HEK293 (cell line): ENCODE results near the gene PRTN3.
A peak's percentile ranks its signal among the peaks of the same experiment; 100 is the strongest.

Experiments
- CTCF ChIA-PET: fragments of 350-600 bp; formaldehyde crosslinking; extraction: SDS; loops from one replicate; lab custom pipeline; 2021; ENCODE audit warnings: antibody characterized with exemption; lab: Yijun Ruan, JAX
- POLR2A ChIA-PET: fragments of 300-600 bp; formaldehyde crosslinking; extraction: SDS; loops from one replicate; lab custom pipeline; 2020; ENCODE audit warnings: antibody characterized with exemption, inconsistent platforms; lab: Yijun Ruan, JAX
- H3K27ac ChIP-seq: fragments of 200-500 bp; sonication (Bioruptor generic); 2 replicates; pipeline ENCODE4 v1.5.1; 2014; ENCODE audit warnings: low read depth, low read length, control low read depth, inconsistent platforms; ENCODE audit errors: extremely low read depth
- H3K36me3 ChIP-seq, 2 experiments: fragments of 200-500 bp in 1 of 2; sonication (Bioruptor generic) in 1 of 2; 1 replicate in 1 of 2; 2 replicates in 1 of 2; pipeline ENCODE4 v1.5.1; 2014 to 2017; ENCODE audit warnings: inconsistent platforms in 2 of 2, low read length in 2 of 2; ENCODE audit not compliant: control insufficient read depth in 2 of 2, insufficient read depth in 1 of 2
- H3K4me1 ChIP-seq: fragments of 200-500 bp; sonication (Bioruptor generic); 2 replicates; pipeline ENCODE4 v1.5.1; 2014; ENCODE audit warnings: mild to moderate bottlenecking, low read length, inconsistent platforms; ENCODE audit not compliant: control insufficient read depth, insufficient read depth
- H3K4me3 ChIP-seq: 2 replicates; pipeline ENCODE4 v1.5.1; 2011; ENCODE audit warnings: low read depth, mild to moderate bottlenecking, control low read depth, low read length, moderate library complexity
- H3K9me3 ChIP-seq: fragments of 200-500 bp; sonication (Bioruptor generic); 2 replicates; pipeline ENCODE4 v1.5.1; 2014; ENCODE audit warnings: low read depth, low read length, inconsistent platforms; ENCODE audit not compliant: control insufficient read depth, insufficient read depth
- BCL11A ChIP-seq: fragments of 450-650 bp; formaldehyde crosslinking; IDR thresholded peaks from 2 replicates; pipeline ENCODE4 v1.5.1; 2016; ENCODE audit warnings: low read depth, missing biosample characterization, missing genetic modification characterization
- EGR2 ChIP-seq: fragments of 450-650 bp; formaldehyde crosslinking; IDR thresholded peaks from 2 replicates; pipeline ENCODE4 v1.5.1; 2016; ENCODE audit warnings: low read depth, missing biosample characterization, missing genetic modification characterization
- GLIS1 ChIP-seq: fragments of 450-650 bp; formaldehyde crosslinking; IDR thresholded peaks from 2 replicates; pipeline ENCODE4 v1.5.1; 2016; ENCODE audit warnings: missing biosample characterization, missing genetic modification characterization
- HIC1 ChIP-seq: fragments of 450-650 bp; formaldehyde crosslinking; IDR thresholded peaks from 2 replicates; pipeline ENCODE4 v1.5.1; 2016; ENCODE audit warnings: missing biosample characterization, missing genetic modification characterization
- HOXC10 ChIP-seq: sonication (generic); formaldehyde crosslinking; IDR thresholded peaks from 2 replicates; pipeline ENCODE4 v1.8.1; 2023; ENCODE audit warnings: mild to moderate bottlenecking, missing genetic modification reagents
- PATZ1 ChIP-seq: fragments of 450-650 bp; formaldehyde crosslinking; IDR thresholded peaks from 2 replicates; pipeline ENCODE4 v1.5.1; 2016; ENCODE audit warnings: missing biosample characterization, missing genetic modification characterization
- SP2 ChIP-seq: fragments of 450-650 bp; formaldehyde crosslinking; IDR thresholded peaks from 2 replicates; pipeline ENCODE4 v1.5.1; 2016; ENCODE audit warnings: missing biosample characterization, missing genetic modification characterization
- TCF7L2 ChIP-seq: IDR thresholded peaks from 2 replicates; pipeline ENCODE4 v1.6.1; 2011; ENCODE audit warnings: low read depth, mild to moderate bottlenecking, inconsistent platforms, low read length, moderate library complexity, borderline replicate concordance
- WT1 ChIP-seq: fragments of 450-650 bp; formaldehyde crosslinking; IDR thresholded peaks from 2 replicates; pipeline ENCODE4 v1.5.1; 2016; ENCODE audit warnings: missing biosample characterization, missing genetic modification characterization
- ZBTB1 ChIP-seq: fragments of 450-650 bp; formaldehyde crosslinking; IDR thresholded peaks from 2 replicates; pipeline ENCODE4 v1.5.1; 2016; ENCODE audit warnings: missing biosample characterization, missing genetic modification characterization
- ZFHX2 ChIP-seq: fragments of 450-650 bp; formaldehyde crosslinking; conservative IDR thresholded peaks from 2 replicates; pipeline ENCODE4 v1.5.1; 2016; ENCODE audit warnings: missing biosample characterization, missing genetic modification characterization
- ZNF132 ChIP-seq: fragments of 450-650 bp; formaldehyde crosslinking; IDR thresholded peaks from 2 replicates; pipeline ENCODE4 v1.5.1; 2017; ENCODE audit warnings: missing biosample characterization, missing genetic modification characterization, borderline replicate concordance
- ZNF239 ChIP-seq: fragments of 450-650 bp; formaldehyde crosslinking; IDR thresholded peaks from 2 replicates; pipeline ENCODE4 v1.5.1; 2016; ENCODE audit warnings: missing biosample characterization, missing genetic modification characterization
- ZNF501 ChIP-seq: fragments of 450-650 bp; formaldehyde crosslinking; IDR thresholded peaks from 2 replicates; pipeline ENCODE4 v1.5.1; 2016; ENCODE audit warnings: missing biosample characterization, missing genetic modification characterization
- ZNF600 ChIP-seq: fragments of 450-650 bp; formaldehyde crosslinking; IDR thresholded peaks from 2 replicates; pipeline ENCODE4 v1.5.1; 2016; ENCODE audit warnings: missing biosample characterization, missing genetic modification characterization
- ZNF629 ChIP-seq: fragments of 450-650 bp; formaldehyde crosslinking; IDR thresholded peaks from 2 replicates; pipeline ENCODE4 v1.5.1; 2017; ENCODE audit warnings: missing biosample characterization, missing genetic modification characterization
- ZNF747 ChIP-seq: fragments of 450-650 bp; formaldehyde crosslinking; IDR thresholded peaks from 2 replicates; pipeline ENCODE4 v1.5.1; 2016; ENCODE audit warnings: missing biosample characterization, missing genetic modification characterization

Gene PRTN3

GRCh38 chr19:807627-808422 lies 33.0 kb upstream of the PRTN3 start:
- no peak for TF ChIP-seq BCL11A (tag by site-specific recombination)
- TF ChIP-seq HIC1 (tag by site-specific recombination): peak; percentile 32; the same call in 1 of the 2 replicates
- peak overlapping the region; percentile 37; the same call in 1 of the 2 replicates for H3K27ac ChIP-seq
- H3K9me3 ChIP-seq: no peaks in the 10 kb centered on the region
- POLR2A ChIA-PET: interaction anchor here (0.6 kb wide), 1 partner anchor 11 kb away, joined by 3 read pairs; no protein-coding TSS in a partner anchor
- H3K4me3 ChIP-seq: no peak overlapping the region
- CTCF ChIA-PET: interaction anchor here (2.2 kb wide), 1 partner anchor 9 kb away, joined by 5 read pairs; no protein-coding TSS in a partner anchor
- peaks cover 25 to 95% of the 10 kb centered on the region in 2 experiments; a peak in 2 of 3 replicates for H3K36me3 ChIP-seq
- no peaks in the 10 kb centered on the region for H3K4me1 ChIP-seq

- Histone ChIP-seq H3K4me3 (no peak overlapping the region), H3K4me1 (no peaks in the 10 kb centered on the region), H3K36me3 (peaks cover 25 to 94% of the 10 kb centered on the region in 2 experiments; a peak in 2 of 3 replicates), H3K27ac (no peak overlapping the region), H3K9me3 (no peaks in the 10 kb centered on the region)
- POLR2A ChIA-PET: no interaction called here
- TF ChIP-seq WT1 (tag by site-specific recombination): no peak
- TF ChIP-seq SP2 (tag by site-specific recombination): no peak
- TF ChIP-seq ZNF747 (tag by site-specific recombination): no peak
- CTCF ChIA-PET: interaction anchor here (0.6 to 2.2 kb wide), 2 partner anchors 9 to 37 kb away, joined by 3 to 5 read pairs; no protein-coding TSS in a partner anchor
These were observed 32.4 kb upstream of the PRTN3 start for GRCh38 chr19:808423-808775.

GRCh38 chr19:810077-810855 lies 30.5 kb upstream of the PRTN3 start:
- POLR2A ChIA-PET: interaction anchor here (0.5 to 1.1 kb wide), 4 partner anchors 9 to 50 kb away, joined by 3 to 5 read pairs (median 4); no protein-coding TSS in a partner anchor

More at GRCh38 chr19:810077-810855, 30.5 kb upstream of the PRTN3 start:
- TF ChIP-seq ZNF132 (no peak), ZNF501 (no peak), ZNF239 (tag by site-specific recombination) (no peak), HOXC10 (CRISPR knock-in tag) (no peak), GLIS1 (tag by site-specific recombination) (peak; percentile 20; the same call in 1 of the 2 replicates), ZNF629 (tag by site-specific recombination) (no peak), ZNF600 (tag by site-specific recombination) (0 out of 2 replicates have a peak, but pooled peaks have one; percentile 25), EGR2 (tag by site-specific recombination) (0 out of 2 replicates have a peak, but pooled peaks have one; percentile 32), TCF7L2 (no peak), ZFHX2 (tag by site-specific recombination) (peak; percentile 51), ZBTB1 (tag by site-specific recombination) (no peak), PATZ1 (tag by site-specific recombination) (peak; percentile 42; the same call in 1 of the 2 replicates)
- H3K27ac ChIP-seq: peak overlapping the region; percentile 24; the same call in 1 of the 2 replicates
- H3K9me3 ChIP-seq: no peaks in the 10 kb centered on the region
- no peaks in the 10 kb centered on the region for H3K4me1 ChIP-seq
- CTCF ChIA-PET: interaction anchor here (0.6 to 1.2 kb wide), 3 partner anchors 27 to 67 kb away, joined by 3 to 5 read pairs (median 3); no protein-coding TSS in a partner anchor
- H3K4me3 ChIP-seq: no peak overlapping the region
- H3K36me3 ChIP-seq: peaks cover 25 to 79% of the 10 kb centered on the region in 2 experiments; a peak in 2 of 3 replicates
